ENCODE data around the gene YY1.
"Not testable (repeated sequence)": the region's sequence is repeated elsewhere in the genome, so short reads cannot be mapped to it uniquely, and the experiment has no call there.

The YY1 gene

DNA sequence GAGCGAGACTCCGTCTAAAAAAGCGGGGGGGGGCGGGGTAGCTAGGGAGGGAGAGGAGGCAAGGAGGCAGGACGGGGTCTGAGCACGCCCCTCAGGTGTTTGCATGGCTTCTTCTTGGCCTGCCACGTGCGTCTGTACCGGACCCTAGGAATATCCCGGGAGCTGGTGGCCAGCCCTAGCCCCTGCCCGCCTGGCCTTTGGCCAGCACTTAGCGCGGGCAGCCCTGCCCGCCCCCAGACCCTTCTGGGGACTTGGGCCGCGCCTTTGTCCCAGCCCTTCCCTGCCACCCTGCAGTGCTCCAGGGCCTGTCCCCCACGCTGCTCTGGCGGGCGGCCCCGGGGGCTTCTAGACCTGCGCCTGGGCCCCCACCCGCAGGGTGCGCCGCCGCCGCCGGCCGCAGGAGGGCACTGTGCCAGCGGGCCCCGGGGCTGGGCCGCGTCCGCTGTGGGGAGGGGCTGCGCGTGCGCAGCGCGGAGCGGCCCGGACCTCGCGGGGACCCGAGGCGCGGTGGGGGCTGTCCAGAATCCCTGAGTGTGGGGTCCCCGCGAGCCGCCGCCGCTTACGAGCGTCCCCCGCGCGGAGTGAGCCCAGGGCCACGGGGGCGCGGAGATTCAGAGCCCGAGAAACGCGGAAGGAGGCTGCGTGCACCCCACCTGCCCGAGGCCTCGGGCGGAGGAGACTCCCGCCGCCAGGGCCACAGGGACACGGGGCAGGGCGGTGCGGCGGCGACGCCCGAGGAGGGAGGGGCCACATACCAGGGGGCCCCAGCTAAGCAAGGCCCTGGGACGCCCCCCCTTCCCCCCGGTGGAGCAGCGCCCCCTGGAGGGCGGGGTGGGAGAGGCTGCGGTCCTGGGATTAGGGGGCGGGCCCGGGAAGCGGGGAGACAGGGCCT lies 46.3 kb downstream of the YY1 start:
- peak; percentile 94 for DNase-seq (ENCODE audit: low spot score)

DNA sequence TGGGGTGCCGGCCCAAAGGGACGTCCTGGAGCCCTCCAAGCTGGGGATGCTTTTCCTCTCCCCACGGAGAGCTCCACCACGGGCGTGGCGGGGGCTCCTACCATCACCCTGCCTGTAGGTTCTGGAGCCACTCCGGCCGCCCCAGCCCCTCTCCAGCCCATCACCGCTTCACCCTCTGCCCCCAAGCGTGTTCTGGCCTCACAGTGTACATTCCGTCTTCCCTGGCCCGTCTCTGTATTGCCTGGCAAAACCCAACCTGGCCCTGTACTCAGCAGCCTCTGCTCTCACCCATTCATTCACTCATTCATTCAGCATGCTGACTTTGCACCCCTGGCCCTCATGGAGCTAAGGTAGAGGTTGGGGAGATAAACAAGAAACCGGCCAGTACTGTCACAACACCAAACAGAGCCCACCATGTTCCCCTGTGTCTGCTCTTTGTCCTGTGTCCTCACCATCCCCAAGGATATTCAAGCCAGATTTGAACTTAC lies 47.0 kb downstream of the YY1 start:
- no peak for DNase-seq (ENCODE audit: low spot score)

DNA sequence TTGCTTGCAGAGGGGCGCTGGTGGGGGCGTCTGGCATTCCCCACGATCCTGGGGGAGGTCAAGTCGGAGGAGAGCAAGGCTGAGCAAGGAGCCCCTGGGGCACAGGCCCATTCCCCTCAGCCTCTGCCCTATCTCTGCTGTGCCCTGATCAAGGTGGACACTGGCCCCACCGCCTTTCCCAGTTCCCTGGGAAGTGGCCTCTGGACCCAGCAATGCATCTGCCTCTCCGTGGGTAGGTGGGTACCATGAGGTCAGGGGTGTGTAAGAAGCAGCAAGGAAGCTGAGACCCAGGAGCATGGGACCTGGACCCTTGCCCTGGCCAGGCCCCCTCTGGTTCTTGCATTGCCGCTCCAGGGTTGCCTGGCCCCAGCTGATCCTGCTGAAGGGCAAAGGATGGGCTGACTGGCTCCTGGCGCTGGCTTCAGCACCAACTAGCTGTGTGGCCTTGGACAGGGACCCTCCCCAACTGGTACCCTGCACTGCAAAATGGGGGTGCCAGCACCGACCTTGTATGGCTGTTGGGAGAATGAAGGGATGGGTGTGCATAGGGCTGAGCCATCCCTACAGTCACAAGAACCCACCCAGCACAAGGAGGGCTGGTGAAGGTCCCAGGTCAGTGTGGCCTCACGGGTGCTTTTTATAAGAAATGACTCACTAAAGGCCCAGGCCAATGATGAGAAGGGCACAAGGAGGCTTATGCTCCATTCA lies 47.7 kb downstream of the YY1 start:
- DNase-seq (ENCODE audit: low spot score) = no peak

DNA sequence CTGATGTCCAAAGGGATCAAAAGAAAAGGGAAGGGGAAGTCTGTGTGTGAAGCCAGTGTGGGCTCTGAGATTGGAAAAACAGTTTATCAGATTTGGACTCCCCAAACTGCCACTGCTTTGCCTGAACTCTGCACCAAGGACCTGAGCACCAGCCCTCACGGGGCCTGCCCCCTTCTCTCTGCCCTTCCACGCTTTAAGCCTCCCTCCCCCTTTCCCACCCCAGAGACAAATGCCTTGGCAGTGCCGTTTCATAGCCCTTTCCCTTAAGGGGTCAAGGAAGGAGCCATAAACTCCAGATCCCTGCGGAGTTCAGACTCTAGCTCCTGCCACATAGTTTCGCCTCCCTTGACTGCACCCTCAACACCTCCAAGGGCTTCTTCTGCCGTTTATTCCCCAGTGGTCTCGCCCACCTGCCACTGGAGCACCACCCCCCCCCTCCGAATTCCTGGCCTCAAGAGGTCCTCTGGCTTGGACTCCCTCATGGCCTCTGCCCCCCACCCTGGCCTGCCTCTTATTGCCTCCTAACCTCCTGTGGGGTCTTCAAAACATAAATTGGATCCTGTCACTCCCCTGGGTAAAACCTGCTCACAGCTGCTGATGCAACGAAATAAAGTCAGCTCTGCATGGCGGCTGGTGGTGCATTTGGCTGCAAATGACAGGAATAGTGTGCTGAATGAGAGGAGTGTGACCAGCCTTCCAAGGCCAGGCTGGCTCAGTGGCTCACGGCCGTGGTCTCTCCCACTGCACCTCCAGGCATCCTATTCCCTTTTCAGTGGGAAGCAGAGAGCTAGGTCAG lies 48.5 kb downstream of the YY1 start:
- DNase-seq (ENCODE audit: low spot score) = no peak

DNA sequence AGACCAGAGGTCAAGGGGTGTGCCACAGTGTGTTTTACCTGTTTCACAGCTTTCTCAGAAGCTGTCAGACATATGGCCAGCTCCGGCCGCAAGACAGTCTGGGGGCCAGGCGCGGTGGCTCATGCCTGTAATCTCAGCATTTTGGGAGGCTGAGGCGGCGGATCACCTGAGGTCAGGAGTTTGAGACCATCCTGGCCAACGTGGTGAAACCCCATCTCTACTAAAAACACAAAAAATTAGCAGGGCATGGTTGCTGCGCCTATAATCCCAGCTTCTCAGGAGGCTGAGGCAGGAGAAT lies 49.0 kb downstream of the YY1 start:
- DNase-seq (ENCODE audit: low spot score) = not testable (repeated sequence)

DNA sequence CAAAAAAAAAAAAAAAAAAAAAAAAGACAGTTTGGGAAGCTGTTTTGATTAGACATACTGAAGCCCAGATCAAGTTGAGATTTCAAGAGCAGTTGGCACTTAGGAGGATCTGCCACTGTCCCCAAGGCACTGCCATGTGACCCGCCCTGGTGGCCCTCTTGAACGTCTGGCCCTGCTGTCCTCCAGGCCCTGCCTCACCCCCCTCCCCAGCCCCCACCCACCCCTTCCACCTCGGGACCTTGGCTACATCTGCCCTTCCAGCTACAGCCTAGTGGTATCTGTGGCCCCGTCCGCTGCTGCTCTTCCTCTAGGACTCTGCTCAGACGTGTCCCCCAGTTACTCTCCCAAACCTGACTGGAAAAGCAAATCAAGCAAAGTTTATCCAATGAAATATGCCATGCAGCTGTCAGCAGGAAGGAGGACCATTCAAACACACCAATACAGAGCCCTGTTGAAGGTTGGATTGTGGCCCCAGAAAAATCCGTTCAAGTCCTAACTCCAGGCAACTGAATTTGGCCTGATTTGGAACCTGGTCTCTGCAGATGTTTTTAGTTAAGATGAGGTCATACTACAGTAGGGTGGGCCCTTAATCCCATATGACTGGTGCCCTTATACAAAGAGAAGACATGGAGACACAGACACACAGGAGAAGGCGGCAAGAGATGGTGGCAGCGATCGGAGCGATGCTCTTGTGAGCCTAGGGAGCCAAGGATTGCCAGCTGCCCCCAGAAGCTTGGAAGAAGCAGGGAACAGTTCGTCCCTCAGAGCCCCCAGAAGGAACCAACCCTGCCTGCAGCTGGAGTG lies 49.6 kb downstream of the YY1 start:
- DNase-seq (ENCODE audit: low spot score) = no peak

DNA sequence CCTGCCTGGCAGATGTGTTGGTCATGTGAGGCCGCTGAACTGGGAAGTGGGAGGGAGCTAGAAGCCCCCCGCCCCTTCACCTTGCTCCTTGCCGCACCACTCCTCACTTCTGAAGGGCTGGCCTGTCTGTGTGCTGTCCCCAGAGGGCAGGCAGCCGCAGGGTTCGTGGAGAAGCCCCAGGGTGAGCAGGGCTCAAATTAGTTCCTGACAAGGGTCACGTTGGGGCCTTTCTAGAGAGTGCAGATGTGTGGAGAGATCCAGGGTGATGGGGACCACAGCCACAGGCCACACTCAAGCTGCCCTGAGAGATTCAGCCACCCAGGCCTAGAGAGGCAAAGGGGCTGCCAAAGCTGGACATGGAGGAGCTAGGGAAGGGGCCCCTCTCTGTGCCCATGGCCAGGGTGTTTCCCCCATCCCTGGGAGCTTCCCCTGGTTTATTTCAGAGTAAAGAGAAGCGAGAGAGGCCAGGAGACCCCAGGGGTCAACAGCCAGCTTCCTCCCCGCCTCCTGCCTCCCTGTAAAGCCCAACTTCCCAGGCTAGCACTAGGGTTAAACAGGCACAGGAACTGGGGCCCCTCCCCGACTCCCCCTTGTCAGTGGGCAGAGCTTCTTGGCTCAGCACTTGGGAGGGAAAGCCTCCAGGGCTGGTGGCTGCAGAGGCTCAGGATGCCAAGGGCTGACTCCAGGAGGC lies 51.1 kb downstream of the YY1 start:
- no peak for DNase-seq (ENCODE audit: low spot score)

DNA sequence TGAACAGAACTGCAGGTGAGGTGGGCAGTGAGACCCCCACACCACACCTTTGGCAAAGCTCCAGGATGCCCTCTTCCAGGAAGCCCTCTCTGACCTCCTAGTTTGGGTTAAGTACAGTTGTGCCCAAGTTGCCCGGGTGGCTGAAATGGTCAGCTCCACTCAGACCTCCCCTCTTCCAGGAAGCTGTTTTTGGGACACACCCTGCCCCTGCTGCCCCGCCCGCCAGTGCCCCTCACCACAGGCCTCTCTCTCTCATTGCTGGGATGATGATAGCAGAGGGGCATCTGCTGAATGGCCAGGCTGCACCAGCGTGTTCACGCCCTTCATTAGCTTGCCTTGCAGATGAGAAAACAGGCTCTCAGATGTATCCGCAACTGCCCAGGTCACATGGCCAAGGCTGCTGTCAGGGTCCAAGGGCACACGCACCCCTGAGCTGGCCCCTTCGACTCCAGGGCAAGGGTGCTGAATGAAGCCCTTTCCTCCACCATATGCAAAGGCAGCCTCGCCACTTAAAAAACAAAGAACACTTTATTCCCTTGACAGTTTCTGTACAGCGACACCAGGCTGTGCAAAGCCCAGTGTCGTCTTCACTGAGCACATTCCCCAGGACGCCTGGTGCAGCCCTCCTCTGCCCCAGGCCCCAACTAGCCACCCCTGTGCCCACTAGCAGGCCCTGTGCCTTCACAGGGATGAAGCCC lies 51.8 kb downstream of the YY1 start:
- no peak for DNase-seq (ENCODE audit: low spot score)

DNA sequence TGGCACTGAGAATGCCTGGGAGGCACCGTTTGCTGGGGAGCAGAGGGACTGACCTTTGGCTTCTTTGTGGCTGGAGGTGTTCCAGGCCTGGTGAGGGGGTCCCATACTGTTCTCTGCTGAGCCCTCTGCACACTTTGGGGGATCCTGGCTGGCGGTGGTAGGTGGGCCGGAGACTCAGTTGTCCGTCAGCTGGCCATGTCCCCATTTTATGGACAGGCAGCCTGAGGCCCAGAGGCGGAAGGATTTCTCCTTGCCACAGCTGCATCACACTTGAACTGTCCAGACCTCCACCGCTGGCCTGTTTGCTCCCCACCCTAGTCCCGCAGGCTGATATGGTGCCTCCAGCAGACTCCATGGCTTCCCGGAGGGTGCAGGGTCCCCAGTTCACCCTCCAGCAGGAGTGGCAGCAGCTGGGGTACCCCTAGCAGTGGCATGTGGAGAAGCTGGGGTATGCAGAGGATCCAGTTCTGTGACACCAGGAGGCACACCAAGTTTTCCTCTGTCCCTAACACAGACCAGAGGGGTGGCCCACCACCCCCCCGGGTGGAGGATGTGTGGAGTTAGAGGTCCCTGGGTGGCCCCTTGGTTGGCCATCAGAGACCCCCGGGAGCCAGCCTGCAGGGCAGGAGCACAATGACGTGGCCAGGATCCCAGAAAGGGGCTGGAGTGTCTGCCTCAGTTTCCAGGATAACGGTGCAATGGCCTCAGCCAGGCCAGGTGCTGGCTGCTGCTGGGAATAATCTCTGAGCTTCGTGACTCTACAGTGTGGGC lies 52.5 kb downstream of the YY1 start:
- no peak for DNase-seq (ENCODE audit: low spot score)

DNA sequence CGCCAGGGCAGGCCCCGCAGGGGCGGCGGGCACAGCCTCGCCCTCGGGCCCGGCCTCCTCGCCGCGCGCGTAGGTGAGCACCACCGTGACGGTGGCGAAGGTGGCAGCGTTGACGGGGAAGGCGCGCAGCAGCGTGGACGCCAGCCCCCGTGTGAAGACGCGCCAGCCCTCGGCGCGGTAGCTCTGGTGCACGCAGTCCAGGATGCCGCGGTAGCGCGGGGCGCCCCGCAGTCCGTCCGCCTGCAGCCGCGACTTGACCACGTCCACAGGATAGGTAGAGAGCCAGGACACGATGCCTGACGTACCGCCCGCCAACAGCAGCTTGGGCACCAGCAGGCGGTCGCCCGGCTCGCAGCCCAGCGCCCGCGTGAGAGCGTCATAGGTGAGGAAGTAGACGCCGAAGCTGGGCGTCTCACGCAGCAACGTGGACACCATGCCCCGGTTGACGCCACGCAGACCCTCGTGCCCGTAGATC lies 53.4 kb downstream of the YY1 start:
- no peak for DNase-seq (ENCODE audit: low spot score)

DNA sequence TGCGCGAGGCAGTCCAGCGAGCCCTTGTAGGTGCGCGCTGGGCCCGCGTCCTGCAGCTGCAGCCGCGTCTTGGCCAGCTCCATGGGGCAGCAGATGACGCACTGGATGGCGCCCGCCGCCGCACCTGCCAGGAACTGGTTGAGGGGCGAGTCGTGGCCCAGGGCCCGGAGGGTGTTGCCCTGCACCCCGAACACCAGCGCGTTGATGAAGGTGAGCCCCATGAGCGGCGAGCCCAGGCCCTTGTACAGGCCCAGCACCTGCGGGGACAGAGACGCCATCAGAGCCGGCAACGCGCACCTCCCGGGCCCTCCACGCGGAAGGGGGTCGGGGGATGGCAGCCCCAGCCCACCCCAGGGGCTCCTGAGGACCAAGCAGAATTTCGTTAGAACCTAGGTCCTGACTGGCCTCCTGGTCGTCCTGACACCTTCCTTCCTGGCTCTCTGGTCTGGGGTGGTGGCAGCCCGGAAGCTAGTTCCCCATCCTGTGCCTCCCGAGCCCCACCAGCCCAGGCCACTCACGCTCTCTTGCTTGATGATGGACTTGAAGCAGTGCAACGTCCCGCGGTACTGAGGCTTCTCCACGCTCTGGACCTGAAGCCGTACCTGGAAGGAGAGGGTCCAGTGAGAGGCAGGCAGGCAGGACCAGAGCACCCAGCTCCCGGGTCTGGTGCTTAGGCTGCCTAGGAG lies 54.0 kb downstream of the YY1 start:
- DNase-seq (ENCODE audit: low spot score) = no peak

DNA sequence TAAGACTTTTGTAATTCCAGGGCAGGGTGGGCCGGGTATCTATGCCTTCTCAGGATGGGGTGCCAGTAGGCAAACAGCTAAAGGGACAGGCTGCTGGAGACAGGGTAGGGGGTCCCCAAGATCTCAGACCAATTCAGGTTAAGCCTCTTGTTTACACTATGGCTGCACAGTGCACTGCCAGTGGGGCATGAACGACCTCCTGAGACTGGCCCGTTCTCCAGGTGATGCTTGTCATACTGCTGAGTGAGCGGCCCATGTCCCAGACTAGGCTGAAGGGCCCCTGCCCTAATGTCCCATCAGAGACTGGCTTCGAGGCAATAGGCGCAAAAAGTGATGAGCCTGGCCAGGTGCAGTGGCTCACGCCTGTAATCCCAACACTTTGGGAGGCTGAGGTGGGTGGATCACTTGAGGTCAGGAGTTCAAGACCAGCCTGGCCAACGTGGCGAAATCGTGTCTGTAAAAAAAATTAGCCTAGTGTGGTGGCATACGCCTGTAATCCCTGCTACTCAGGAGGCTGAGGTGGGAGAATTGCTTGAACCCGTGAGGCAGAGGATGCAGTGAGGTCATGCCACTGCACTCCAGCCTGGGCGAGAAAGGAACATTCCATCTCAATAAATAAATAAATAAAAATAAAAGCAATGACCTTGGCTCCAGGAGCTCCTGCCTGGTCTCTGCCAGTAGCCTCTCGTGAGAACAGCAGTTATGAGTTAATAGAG lies 54.7 kb downstream of the YY1 start:
- DNase-seq (ENCODE audit: low spot score) = no peak

DNA sequence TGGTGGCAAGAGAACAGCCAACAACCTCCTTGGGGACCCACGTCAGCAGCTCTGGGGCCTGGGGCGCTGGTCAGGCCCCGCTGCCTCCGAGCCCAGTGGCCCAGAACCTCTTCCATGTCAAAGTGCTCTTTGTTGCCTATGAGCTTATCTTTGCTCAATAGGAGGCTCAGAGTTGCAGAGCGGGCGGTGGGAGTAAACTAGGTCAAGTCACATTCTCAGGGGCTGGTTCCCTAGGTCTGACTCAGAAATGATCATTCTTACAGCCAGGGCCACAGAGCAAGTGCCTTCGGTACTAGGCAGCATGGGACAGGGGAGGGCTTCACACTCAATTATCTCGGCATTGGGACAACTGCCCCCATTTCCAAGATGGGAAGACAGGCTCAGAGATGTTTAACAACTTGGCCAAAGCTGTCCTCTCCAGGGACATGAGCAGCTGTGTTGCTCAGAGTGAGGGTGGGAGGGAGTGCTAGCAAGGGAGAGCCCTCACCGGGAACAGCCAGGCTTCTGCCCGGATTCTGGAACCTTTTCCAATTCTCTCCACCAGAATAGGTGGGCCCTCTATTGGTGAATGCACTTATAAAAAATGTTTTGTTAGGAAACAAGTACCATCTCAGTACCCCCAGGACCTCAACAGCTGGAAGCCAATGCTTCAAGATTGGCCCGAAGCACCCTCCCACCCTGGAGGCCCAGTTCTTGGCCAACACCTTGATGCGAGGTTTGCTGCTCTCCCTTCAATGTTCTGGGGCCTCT lies 55.4 kb downstream of the YY1 start:
- DNase-seq (ENCODE audit: low spot score) = peak; percentile 40

DNA sequence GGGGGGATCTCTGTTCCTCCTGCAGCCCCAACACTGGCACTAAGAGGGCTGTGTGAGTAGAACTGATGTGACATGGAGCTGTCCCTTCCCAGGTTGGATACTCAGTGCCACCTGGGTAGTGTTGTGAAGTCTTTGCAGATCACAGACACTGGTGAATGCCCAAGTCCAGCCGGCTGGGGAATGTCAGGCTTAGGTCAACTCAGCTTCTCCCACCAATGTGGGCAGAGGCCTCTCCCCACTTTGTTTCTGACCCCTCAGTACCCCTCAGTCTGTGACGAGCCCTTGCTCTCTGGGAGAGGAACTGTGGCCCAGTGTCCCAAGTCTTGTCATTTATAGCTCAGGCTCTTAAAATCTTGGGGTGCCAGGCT lies 56.0 kb downstream of the YY1 start:
- no peak for DNase-seq (ENCODE audit: low spot score)

DNA sequence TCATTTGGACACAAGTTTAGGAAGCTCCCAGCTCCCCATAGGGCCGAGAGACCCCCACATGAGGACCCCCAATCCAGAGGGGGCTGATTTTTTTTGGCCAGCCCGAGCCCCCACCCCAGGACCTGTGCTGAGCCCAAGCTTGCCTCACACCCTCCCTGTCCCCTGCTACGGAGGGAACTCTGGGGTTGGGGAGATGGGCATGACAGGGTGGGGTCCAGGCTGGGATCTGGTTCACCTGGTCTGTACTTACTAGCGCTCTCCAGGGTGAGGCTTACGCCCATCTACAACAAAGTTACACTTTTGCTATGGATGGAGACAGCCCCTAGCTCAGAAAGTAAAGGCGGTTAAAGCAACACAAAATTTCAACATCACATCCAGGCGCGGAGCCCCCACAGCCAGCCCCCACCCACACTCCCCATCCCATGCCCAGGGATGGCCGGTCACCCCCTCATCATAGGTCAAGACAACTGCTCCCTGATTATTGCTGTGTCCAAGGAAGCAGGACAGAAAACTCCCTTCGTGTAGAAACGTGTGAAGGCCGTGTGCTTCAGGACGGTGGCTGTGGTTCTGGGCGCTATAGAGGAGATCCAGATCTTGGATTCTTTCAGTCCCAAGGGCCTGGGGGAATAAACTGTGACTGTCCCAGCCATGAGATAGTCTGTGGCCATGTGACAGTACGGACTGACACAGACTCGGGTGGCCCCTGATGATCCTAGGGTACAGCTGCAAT lies 56.6 kb downstream of the YY1 start:
- no peak for DNase-seq (ENCODE audit: low spot score)

DNA sequence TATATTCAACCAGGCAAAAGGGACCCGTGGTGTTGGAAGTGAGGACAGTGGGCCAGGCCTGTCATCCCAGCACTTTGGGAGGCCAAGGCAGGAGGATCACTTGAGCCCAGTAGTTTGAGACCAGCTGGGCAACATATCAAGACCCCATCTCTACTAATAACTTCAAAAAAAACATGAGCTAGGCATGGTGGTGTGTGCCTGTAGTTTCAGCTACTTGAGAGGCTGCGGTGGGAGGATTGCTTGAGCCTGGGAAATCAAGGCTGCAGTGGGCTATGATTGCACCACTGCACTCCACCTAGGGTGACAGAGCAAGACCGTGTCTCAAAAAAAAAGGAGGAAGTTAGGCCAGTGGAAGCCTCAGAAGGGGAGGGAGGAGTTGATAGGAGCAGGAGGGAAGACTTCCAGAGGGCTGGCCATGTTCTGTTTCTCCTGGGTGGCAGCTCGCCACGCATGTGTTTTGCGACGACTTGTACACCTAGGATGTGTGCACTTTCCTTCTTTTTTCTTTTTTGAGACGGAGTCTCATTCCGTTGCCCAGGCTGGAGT lies 57.2 kb downstream of the YY1 start:
- DNase-seq (ENCODE audit: low spot score) = no peak

DNA sequence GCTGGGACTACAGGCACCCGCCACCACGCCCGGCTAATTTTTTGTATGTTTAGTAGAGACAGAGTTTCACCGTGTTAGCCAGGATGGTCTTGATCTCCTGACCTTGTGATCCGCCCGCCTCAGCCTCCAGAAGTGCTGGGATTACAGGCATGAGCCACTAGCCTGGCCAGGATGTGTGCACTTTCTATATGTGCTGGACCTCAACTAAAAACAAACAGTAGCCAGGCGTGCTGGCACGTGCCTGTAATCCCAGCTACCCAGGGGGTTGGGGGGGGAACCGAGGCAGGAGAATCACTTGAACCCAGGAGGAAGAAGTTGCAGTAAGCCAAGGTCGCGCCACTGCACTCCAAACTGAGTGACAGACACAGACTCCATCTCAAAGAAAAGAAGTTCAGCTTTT lies 57.8 kb downstream of the YY1 start:
- DNase-seq (ENCODE audit: low spot score) = not testable (repeated sequence)

Measured in germinal center (tissue), 1 donor.